Superior temporal gyrus (tissue), 1 donor: ENCODE data around the gene SPATA4.
"Not testable (repeated sequence)": the region's sequence is repeated elsewhere in the genome, so short reads cannot be mapped to it uniquely, and the experiment has no call there.

Experiments
- DNase-seq: peaks from one replicate; pipeline ENCODE4 v3.0.0-alpha.2; 2016; ENCODE audit errors: extremely low spot score

Gene SPATA4

GRCh38 chr4:176195184-176195978 is at the start of gene SPATA4:
Gene SPATA4 (minus strand): TSS chr4:176195585. CDS start chr4:176195562, 23 bp downstream.
- peak; percentile 91 for DNase-seq

DNA sequence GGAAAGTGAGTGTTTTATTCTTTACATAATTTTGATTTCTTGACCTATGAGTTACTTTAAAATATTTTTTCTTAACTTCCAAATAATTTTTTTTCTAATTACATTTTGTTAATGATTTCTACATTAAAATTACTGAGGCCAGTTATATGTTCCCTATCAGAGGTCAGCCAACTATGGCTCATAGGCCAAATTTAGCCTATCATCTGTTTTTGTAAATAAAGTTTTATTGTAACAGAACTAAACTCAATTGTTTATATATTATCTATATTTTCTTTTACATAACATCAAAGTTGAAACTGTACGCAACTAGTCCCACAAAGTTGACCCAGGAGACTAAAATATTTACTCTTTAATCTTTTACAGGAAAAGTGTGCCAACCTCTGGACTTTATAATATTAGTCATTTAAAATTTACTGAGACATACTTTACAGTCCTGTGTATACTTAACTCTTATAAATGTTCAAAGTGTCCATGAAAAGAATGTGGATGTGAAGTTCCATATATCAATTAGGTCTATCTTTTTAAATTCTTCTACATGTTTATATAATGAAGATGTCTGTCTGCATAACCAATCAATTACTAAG is 47.5 kb upstream of the SPATA4 start:
- DNase-seq, result no peak

GRCh38 chr4:176241703-176242102 is 46.3 kb upstream of the SPATA4 start:
- DNase-seq, result no peak

DNA sequence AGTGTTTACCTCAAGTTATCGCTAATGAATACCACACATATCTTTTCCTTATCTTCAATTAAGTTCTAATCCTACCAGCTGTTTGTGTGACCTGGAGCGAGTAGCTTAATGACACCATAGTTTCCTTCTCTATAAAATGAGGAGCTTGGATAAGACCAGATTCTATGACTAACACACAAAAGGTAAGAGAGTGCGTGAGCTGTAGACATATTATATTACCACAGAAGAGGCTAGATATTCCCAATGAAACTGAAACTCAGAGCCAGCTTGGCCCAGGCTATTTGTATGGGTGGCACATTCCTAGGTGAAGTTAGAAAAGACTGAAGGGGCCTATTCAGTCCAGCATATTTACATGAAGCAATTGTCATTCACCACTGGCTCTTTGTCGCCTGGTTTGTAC is 43.4 kb upstream of the SPATA4 start:
- DNase-seq, result no peak

DNA sequence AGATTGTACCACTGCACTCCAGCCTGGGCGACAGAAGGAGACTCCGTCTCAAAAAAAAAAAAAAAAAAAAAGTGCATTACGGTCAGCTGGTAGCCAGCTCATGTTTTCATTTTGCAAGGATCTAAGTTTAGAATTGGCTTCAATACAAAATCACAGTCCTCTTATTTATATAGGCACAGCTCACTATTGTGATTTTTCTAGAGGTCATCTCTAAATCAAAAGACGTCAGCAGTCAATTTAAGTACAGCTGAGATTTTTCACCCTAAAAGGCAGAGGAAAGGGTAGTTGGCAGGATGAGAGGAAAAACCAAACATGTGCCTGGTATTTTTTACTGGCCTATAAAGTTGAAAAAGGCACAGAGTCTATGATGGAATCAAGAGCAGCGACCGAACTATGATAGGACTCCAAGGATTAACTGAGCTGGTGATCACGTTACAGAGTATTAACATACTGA is 42.8 kb upstream of the SPATA4 start:
- no peak for DNase-seq

GRCh38 chr4:176236946-176237345 is 41.6 kb upstream of the SPATA4 start:
- DNase-seq, result no peak

DNA sequence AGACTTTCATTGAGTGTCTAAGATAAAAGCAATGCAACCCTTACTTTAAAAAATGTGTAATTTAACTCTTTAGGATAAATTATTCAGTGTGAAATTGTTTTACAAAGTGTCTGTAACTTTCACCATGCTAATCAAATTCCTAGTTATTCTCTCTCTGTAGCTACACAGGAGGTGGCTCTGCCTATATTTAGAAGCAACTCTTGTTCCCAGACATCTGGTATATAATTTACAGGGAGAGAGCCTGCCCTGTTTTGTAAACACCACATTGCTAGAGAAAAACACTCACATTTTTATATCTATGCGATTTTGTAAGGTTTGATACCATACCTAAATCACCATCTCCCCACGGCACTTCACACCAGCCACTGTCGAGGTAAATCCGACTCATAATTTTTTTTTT is 35.5 kb upstream of the SPATA4 start:
- DNase-seq, result no peak

- DNase-seq, result no peak
These were observed 34.3 kb upstream of the SPATA4 start for GRCh38 chr4:176229645-176230044.

GRCh38 chr4:176226736-176227135 is 31.4 kb upstream of the SPATA4 start:
- DNase-seq, result no peak

GRCh38 chr4:176223561-176223960 is 28.2 kb upstream of the SPATA4 start:
- DNase-seq, result no peak

GRCh38 chr4:176222149-176222548 is 26.8 kb upstream of the SPATA4 start:
- no peak for DNase-seq

GRCh38 chr4:176217510-176217909 is 22.1 kb upstream of the SPATA4 start:
- no peak for DNase-seq

DNA sequence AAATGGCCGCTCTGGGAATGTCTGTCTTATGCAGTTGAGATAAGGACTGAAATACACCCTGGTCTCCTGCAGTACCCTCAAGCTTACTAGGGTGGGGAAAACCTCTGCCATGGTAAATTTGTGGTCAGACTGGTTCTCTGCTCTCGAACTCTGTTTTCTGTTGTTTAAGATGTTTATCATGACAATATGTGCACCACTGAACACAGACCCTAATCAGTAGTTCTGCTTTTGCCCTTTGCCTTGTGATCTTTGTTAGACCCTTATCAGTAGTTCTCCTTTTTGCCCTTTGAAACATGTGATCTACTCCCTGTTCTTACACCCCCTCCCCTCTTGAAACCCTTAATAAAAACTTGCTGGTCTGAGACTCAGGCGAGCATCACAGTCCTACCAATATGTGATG is 17.0 kb upstream of the SPATA4 start:
- not testable (repeated sequence) for DNase-seq

- no peak for DNase-seq
These were observed 15.4 kb upstream of the SPATA4 start for GRCh38 chr4:176210579-176211296.

GRCh38 chr4:176210101-176210500 is 14.7 kb upstream of the SPATA4 start:
- no peak for DNase-seq

DNA sequence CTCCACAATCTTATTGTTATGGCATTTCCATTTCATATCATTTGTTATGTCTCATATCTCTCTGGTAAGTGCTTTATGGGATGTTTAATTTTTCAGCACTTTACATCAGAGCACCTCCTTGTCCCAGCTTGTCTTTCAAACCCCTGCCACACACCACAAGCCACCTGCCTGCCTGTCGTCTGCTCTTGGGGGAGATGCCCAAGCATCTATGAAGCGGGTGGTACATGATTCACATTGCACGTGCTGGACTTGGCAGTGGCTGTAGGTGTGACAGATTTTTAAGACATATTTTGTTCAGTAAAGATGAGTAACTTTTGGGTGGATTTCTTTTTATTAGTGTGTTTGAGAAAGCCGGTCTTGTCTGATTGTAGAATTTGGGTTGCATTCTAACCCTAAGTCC is 14.2 kb upstream of the SPATA4 start:
- DNase-seq, result no peak

- no peak for DNase-seq
These were observed 12.5 kb upstream of the SPATA4 start for GRCh38 chr4:176207839-176208238.

DNA sequence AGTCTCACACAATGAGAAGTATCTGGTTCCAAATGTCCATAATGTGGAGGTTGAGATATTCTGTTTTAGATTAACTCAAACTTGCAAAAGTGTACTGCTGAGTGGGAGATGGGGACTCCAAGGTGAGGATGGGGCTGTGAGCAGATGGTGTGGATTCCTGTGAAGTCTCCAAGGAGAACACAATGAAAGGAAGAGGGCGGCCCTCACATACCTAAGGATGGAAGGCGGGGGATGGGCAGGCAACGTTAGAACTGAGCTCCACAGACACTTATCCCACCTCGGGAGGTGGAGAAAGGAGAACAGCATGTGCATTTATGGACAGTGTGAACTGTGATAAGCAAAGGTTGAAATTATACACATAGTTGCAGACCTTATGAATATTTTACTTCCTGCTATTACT is 9.9 kb upstream of the SPATA4 start:
- no peak for DNase-seq

DNA sequence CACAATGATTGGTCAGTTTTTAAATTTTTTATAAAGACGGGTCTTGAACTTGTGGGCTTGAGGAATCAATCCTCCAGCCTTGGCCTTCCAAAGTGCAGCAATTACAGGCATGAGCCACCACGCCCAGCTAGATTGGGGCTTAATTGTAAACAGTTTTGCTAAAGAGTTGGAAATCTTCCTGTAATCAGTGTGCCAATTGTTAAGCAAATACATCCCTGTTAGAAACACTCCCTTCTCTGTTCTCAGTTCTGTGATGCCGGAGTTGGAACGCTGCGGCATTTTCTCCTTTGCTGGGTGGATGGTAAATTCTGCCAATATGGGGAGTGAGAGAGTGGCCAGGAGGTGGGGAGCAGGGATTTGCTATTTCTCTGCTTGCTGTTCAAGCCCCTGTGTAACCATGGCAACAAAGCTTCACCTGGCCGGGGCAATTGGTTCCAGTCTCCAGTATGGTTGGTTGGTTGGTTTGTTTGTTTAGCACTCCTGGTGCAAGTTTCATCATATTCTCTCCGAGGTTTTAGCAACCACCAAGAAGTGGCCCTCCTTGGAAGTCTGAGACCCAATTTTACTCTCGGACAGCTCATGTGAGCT is 3.0 kb upstream of the SPATA4 start:
- no peak for DNase-seq

- no peak for DNase-seq
These were observed 1.4 kb downstream of the SPATA4 start for GRCh38 chr4:176193938-176194337.

DNA sequence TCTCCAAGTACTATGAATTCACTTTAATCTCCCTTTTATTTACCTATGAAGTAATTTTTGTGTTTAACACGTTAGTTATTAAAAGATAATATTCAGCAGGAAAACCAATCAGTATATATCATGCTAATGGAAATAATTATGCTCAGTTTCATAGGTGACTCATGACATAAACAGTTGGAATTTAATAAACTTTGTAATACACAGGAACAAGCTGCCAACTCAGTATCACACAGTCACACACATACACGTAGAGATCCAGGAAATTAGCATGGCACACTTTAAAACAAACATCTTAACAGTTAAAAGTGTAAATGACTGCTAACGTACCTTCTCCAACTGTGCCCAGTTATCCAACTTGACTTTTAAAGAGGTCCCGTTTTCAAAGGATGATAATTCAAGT is 2.3 kb downstream of the SPATA4 start:
- DNase-seq, result no peak

DNA sequence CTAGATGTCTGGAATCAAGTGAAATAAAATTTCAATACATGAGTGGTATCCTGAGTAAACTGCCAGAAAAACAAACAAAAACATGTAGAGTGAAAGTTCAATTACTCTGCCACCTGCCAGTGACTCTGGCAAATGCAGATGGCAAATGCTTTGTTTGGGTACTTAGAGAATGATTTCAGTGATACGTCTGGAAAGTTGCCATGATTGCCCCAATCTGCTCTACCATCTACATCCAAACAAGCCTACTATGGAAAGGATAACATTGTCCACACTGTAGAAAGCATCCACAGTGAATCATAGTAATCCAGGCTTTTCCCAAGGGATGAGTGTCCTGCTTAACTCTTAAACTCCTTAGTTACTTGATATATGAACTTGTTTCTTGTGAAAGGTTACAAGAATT is 3.4 kb downstream of the SPATA4 start:
- DNase-seq, result no peak
